IPS DF 6.9 (cell line): ENCODE data around the gene KCNC2.

ENCODE experiments used
- DNase-seq: peaks from one replicate; pipeline ENCODE4 v3.0.0-alpha.2; 2013; ENCODE audit warnings: low read depth, low spot score
- H3K27ac ChIP-seq: one replicate; pipeline ENCODE4 v1.5.1; 2013; ENCODE audit warnings: low read length, control low read depth
- H3K27me3 ChIP-seq: 2 replicates; pipeline ENCODE4 v1.6.1; 2013; ENCODE audit warnings: mild to moderate bottlenecking, low read length; ENCODE audit not compliant: control insufficient read depth, insufficient read depth
- H3K36me3 ChIP-seq: 2 replicates; pipeline ENCODE4 v1.6.1; 2013; ENCODE audit warnings: low read length; ENCODE audit not compliant: control insufficient read depth, insufficient read depth
- H3K4me1 ChIP-seq: 2 replicates; pipeline ENCODE4 v1.6.1; 2013; ENCODE audit warnings: low read length; ENCODE audit not compliant: control insufficient read depth, insufficient read depth
- H3K4me3 ChIP-seq: 2 replicates; pipeline ENCODE4 v1.5.1; 2013; ENCODE audit warnings: mild to moderate bottlenecking, low read length
- H3K9me3 ChIP-seq: 2 replicates; pipeline ENCODE4 v1.6.1; 2013; ENCODE audit warnings: low read length, inconsistent platforms; ENCODE audit not compliant: control insufficient read depth, insufficient read depth
- WGBS: extraction: QIAGEN DNeasy Blood & Tissue Kit; methylation state at CpG from one replicate; pipeline ENCODE4 v1.1.7; 2013; ENCODE audit warnings: mixed read lengths, missing lambda C conversion rate; ENCODE audit not compliant: insufficient read length, insufficient coverage; 5-methylcytosine and 5-hydroxymethylcytosine counted together

The KCNC2 gene

GRCh38 chr12:75081305-75081704, 128.3 kb downstream of the KCNC2 start:
- no CpG with 5 or more reads among the region's 2 CpGs for WGBS
- no peak overlapping the region for H3K27ac ChIP-seq
- H3K4me3 ChIP-seq: no peak overlapping the region
- H3K36me3 ChIP-seq: no peaks in the 10 kb centered on the region
- H3K4me1 ChIP-seq: no peaks in the 10 kb centered on the region
- no peak for DNase-seq
- H3K27me3 ChIP-seq: no peaks in the 10 kb centered on the region
- no peaks in the 10 kb centered on the region for H3K9me3 ChIP-seq

GRCh38 chr12:75080582-75080981, 129.1 kb downstream of the KCNC2 start:
- Histone ChIP-seq H3K4me3 (no peak overlapping the region), H3K36me3 (no peaks in the 10 kb centered on the region), H3K9me3 (no peaks in the 10 kb centered on the region), H3K4me1 (no peaks in the 10 kb centered on the region), H3K27me3 (no peaks in the 10 kb centered on the region), H3K27ac (no peak overlapping the region)
- DNase-seq: no peak
- no CpG with 5 or more reads among the region's 4 CpGs for WGBS

DNA sequence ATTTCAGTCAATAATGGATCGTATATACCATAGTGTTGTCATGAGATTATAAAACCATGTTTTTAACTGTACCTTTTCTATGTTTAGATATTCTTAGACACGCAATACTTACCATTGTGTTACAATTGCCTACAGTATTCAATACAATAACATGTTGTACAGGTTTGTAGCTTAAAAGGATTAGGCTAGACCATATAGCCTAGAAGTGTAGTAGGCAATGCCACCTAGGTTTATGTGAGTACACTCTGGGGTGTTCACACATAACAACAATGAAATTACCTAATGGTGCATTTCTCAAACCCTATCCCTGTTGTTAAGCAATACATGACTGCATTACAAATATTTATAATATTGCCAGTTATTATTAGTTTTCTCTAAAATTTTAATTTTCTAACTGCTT, 144.2 kb downstream of the KCNC2 start:
- H3K27me3 ChIP-seq: no peaks in the 10 kb centered on the region
- WGBS: no CpG with 5 or more reads among the region's 2 CpGs
- no peak overlapping the region for H3K4me3 ChIP-seq
- H3K27ac ChIP-seq: no peak overlapping the region
- no peaks in the 10 kb centered on the region for H3K36me3 ChIP-seq
- H3K4me1 ChIP-seq: no peaks in the 10 kb centered on the region
- no peaks in the 10 kb centered on the region for H3K9me3 ChIP-seq
- DNase-seq: no peak

- H3K4me3 ChIP-seq: no peak overlapping the region
- H3K27ac ChIP-seq: no peak overlapping the region
- no peaks in the 10 kb centered on the region for H3K36me3 ChIP-seq
- H3K4me1 ChIP-seq: no peaks in the 10 kb centered on the region
- WGBS: no CpG with 5 or more reads among the region's 2 CpGs
- H3K27me3 ChIP-seq: no peaks in the 10 kb centered on the region
- H3K9me3 ChIP-seq: no peaks in the 10 kb centered on the region
- DNase-seq: no peak
Measured at GRCh38 chr12:75062691-75063090, 146.9 kb downstream of the KCNC2 start.

- no peaks in the 10 kb centered on the region for H3K36me3 ChIP-seq
- H3K4me3 ChIP-seq: no peak overlapping the region
- no peaks in the 10 kb centered on the region for H3K4me1 ChIP-seq
- DNase-seq: no peak
- no peak overlapping the region for H3K27ac ChIP-seq
- no peaks in the 10 kb centered on the region for H3K27me3 ChIP-seq
- H3K9me3 ChIP-seq: no peaks in the 10 kb centered on the region
Measured at GRCh38 chr12:75058228-75058627, 151.4 kb downstream of the KCNC2 start.

- H3K4me3 ChIP-seq: no peak overlapping the region
- no peak for DNase-seq
- WGBS: no CpG with 5 or more reads among the region's 2 CpGs
Measured at GRCh38 chr12:75048767-75049166, 160.9 kb downstream of the KCNC2 start.

DNA sequence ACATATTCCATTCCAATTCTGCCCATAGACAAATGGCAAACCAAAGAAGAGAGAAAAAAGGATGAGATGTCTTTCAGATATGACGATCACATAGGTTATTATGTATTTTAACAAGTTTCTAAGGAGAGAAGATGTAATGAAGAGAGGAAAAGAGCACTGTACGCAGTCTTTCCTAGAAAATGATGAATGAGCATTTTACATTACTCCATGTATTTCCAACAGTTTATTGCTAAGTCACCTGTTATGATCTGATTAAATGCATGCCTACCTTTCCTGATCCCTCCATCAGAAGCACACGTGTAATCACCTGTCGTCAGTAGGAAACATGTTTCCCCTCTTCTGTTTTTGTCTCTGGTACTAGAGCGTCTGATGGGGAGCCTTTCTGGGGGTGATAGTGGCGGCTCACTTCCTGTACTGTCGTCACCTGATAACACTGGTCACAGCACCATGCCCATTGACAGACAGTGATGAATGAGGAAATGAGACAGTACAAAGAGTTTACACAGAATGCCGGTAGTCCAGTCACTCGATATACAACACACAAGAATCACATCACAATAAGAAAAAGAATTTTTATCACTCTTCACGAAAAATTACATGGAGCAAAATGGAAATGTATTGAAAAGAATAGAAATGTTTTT, 161.6 kb downstream of the KCNC2 start:
- Histone ChIP-seq H3K4me1 (no peaks in the 10 kb centered on the region), H3K4me3 (no peak overlapping the region), H3K9me3 (no peaks in the 10 kb centered on the region), H3K27me3 (no peaks in the 10 kb centered on the region), H3K36me3 (no peaks in the 10 kb centered on the region), H3K27ac (no peak overlapping the region)
- no peak for DNase-seq
- WGBS: no CpG with 5 or more reads among the region's 10 CpGs

More at GRCh38 chr12:75048767-75049166, 160.9 kb downstream of the KCNC2 start:
- Histone ChIP-seq H3K27ac (no peak overlapping the region), H3K27me3 (no peaks in the 10 kb centered on the region), H3K9me3 (no peaks in the 10 kb centered on the region), H3K36me3 (no peaks in the 10 kb centered on the region), H3K4me1 (no peaks in the 10 kb centered on the region)

- Histone ChIP-seq H3K27ac (no peak overlapping the region), H3K27me3 (no peaks in the 10 kb centered on the region), H3K4me3 (no peak overlapping the region), H3K36me3 (no peaks in the 10 kb centered on the region), H3K4me1 (no peaks in the 10 kb centered on the region), H3K9me3 (no peaks in the 10 kb centered on the region)
- DNase-seq: no peak
- no CpG with 5 or more reads among the region's 2 CpGs for WGBS
Measured at GRCh38 chr12:75042125-75042524, 167.5 kb downstream of the KCNC2 start.

DNA sequence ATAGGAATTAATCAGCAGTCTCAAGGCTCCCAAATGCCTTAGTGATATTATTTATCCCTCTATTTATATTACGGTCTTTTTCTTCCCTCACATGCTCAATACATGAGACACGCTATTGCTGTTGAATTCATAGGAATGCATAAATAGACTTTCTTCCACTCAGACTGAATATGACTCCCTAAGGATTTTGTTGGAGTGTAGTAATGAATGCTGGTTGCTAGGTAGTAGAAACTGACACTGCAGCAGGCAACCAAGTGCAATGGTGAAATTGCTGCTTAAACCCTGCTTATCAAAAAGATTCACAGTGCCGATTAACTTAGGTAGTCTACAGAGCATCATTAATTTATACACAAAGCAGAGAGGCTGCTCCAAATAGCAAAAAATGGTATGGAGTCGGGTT, 168.2 kb downstream of the KCNC2 start:
- no CpG with 5 or more reads among the region's 4 CpGs for WGBS
- H3K36me3 ChIP-seq: no peaks in the 10 kb centered on the region
- H3K27me3 ChIP-seq: no peaks in the 10 kb centered on the region

GRCh38 chr12:75020068-75020557, 189.5 kb downstream of the KCNC2 start:
- DNase-seq: no peak
- Histone ChIP-seq H3K9me3 (no peaks in the 10 kb centered on the region), H3K27ac (no peak overlapping the region), H3K4me1 (no peaks in the 10 kb centered on the region), H3K4me3 (no peak overlapping the region), H3K27me3 (no peaks in the 10 kb centered on the region), H3K36me3 (no peaks in the 10 kb centered on the region)
- WGBS: no CpG with 5 or more reads among the region's 9 CpGs

More for the DNA sequence above, 168.2 kb downstream of the KCNC2 start:
- Histone ChIP-seq H3K4me3 (no peak overlapping the region), H3K27ac (no peak overlapping the region), H3K4me1 (no peaks in the 10 kb centered on the region), H3K9me3 (no peaks in the 10 kb centered on the region)
- no peak for DNase-seq

- H3K36me3 ChIP-seq: no peaks in the 10 kb centered on the region
- WGBS: no CpG with 5 or more reads among the region's 4 CpGs
- no peaks in the 10 kb centered on the region for H3K4me1 ChIP-seq
- H3K4me3 ChIP-seq: no peak overlapping the region
- no peaks in the 10 kb centered on the region for H3K27me3 ChIP-seq
- no peaks in the 10 kb centered on the region for H3K9me3 ChIP-seq
- H3K27ac ChIP-seq: no peak overlapping the region
- DNase-seq: no peak
Measured at GRCh38 chr12:75011120-75011519, 198.5 kb downstream of the KCNC2 start.
